Activated CD4-positive, alpha-beta T cell treated with anti-CD3 and anti-CD28 coated beads for 36 hours (primary cell): Measurements from ENCODE around the gene FLCN. TPM values are rescaled to one million over a fixed set of nuclear protein-coding genes. Genes with fewer than 3 reads are reported as not detected.
"Not testable (repeated sequence)": the region's sequence is repeated elsewhere in the genome, so short reads cannot be mapped to it uniquely, and the experiment has no call there.

Source experiments
- ATAC-seq: fragments of 200-7000 bp; cut with Tn5 transposase; one replicate; pipeline ENCODE4 v1.10.0; 2021; ENCODE audit warnings: mild to moderate bottlenecking, moderate library complexity
- CTCF ChIA-PET: fragments of 350-600 bp; sonication (Branson Sonifier 250); formaldehyde crosslinking; loops from one replicate; lab custom pipeline; 2021; ENCODE audit warnings: antibody characterized with exemption; lab: Charles Lee
- POLR2A ChIA-PET: fragments of 350-600 bp; sonication (Branson Sonifier 250); formaldehyde crosslinking; loops from one replicate; lab custom pipeline; 2021; ENCODE audit warnings: antibody characterized with exemption, inconsistent platforms; lab: Charles Lee
- DNase-seq: peaks from one replicate; pipeline ENCODE4 v3.0.0-alpha.2; 2020
- H3K27ac Mint-ChIP-seq: one replicate; pipeline ENCODE4 v1.8.0; 2021; ENCODE audit warnings: mixed read lengths
- H3K27me3 Mint-ChIP-seq: one replicate; pipeline ENCODE4 v1.8.0; 2021; ENCODE audit warnings: mixed read lengths
- H3K36me3 Mint-ChIP-seq: one replicate; pipeline ENCODE4 v1.8.0; 2021; ENCODE audit warnings: low read depth, mixed read lengths
- H3K4me1 Mint-ChIP-seq: one replicate; pipeline ENCODE4 v1.8.0; 2021; ENCODE audit warnings: mixed read lengths
- H3K4me3 Mint-ChIP-seq: one replicate; pipeline ENCODE4 v1.8.0; 2021; ENCODE audit warnings: mild to moderate bottlenecking, moderate library complexity, mixed read lengths
- H3K9me3 Mint-ChIP-seq: one replicate; pipeline ENCODE4 v1.8.0; 2021; ENCODE audit warnings: low read depth, mixed read lengths
- intact Hi-C, 2 experiments: fragments of 100-400 bp; cut with DNase I in 1 of 2; cut with micrococcal nuclease in 1 of 2; formaldehyde crosslinking; loops; one replicate each; pipeline versions ENCODE4 v1.14.2 to v1.15.1; 2022 to 2024; cut with DNase I, micrococcal nuclease
- total RNA-seq, 2 experiments: library from RNA; stranded (reverse); gene quantifications; one replicate each; pipeline ENCODE4 v1.2.3, GENCODE V29; 2021

The FLCN gene
- total RNA-seq, 2 experiments from 2014 or later, result 12.3 to 18.8 TPM

- peaks cover 18% of the 10 kb centered on the region for H3K36me3 Mint-ChIP-seq
- H3K4me1 Mint-ChIP-seq, result peaks cover 7% of the 10 kb centered on the region
- CTCF ChIA-PET, result interaction anchor here (1.0 kb wide), 1 partner anchor 14 kb away, joined by 3 read pairs; no protein-coding TSS in a partner anchor
- ATAC-seq (no peak), DNase-seq (no peak)
- no peaks in the 10 kb centered on the region for H3K27me3 Mint-ChIP-seq
- no peaks in the 10 kb centered on the region for H3K9me3 Mint-ChIP-seq
- no peak overlapping the region for H3K4me3 Mint-ChIP-seq
- H3K27ac Mint-ChIP-seq, result peak overlapping the region; percentile 14
- intact Hi-C loops, result no loop called here
- POLR2A ChIA-PET, result no interaction called here
Observed at GRCh38 chr17:17198281-17198680, 38.7 kb downstream of the FLCN start.

- intact Hi-C loops, result no loop called here
- no peak overlapping the region for H3K4me3 Mint-ChIP-seq
- peaks cover 6% of the 10 kb centered on the region for H3K4me1 Mint-ChIP-seq
- DNase-seq (no peak), ATAC-seq (no peak)
- ChIA-PET CTCF (interaction anchor here (0.8 kb wide), 2 partner anchors 11 to 55 kb away, joined by 3 to 4 read pairs; no protein-coding TSS in a partner anchor), POLR2A (interaction anchor here (0.7 to 1.5 kb wide), 2 partner anchors 12 to 26 kb away, joined by 4 to 7 read pairs; no protein-coding TSS in a partner anchor)
- peaks cover 8% of the 10 kb centered on the region for H3K36me3 Mint-ChIP-seq
- H3K27ac Mint-ChIP-seq, result no peak overlapping the region
- no peaks in the 10 kb centered on the region for H3K9me3 Mint-ChIP-seq
- no peaks in the 10 kb centered on the region for H3K27me3 Mint-ChIP-seq
Observed at GRCh38 chr17:17196776-17197175, 40.2 kb downstream of the FLCN start.

GRCh38 chr17:17195466-17195865, 41.5 kb downstream of the FLCN start:
- H3K4me1 Mint-ChIP-seq, intact Hi-C loops, ATAC-seq, CTCF ChIA-PET, POLR2A ChIA-PET, H3K27ac Mint-ChIP-seq, DNase-seq, H3K9me3 Mint-ChIP-seq, H3K27me3 Mint-ChIP-seq, H3K36me3 Mint-ChIP-seq, H3K4me3 Mint-ChIP-seq: not testable (repeated sequence)

- Mint-ChIP-seq H3K4me3 (no peak overlapping the region), H3K36me3 (no peaks in the 10 kb centered on the region), H3K27me3 (no peaks in the 10 kb centered on the region), H3K4me1 (peaks cover 4% of the 10 kb centered on the region), H3K27ac (no peak overlapping the region), H3K9me3 (no peaks in the 10 kb centered on the region)
- intact Hi-C loops, result no loop called here
- POLR2A ChIA-PET, result no interaction called here
- no peak for ATAC-seq
- DNase-seq, result no peak
- CTCF ChIA-PET, result interaction anchor here (0.9 to 1.4 kb wide), 5 partner anchors 9 to 51 kb away, joined by 3 to 5 read pairs (median 3); no protein-coding TSS in a partner anchor
Observed at GRCh38 chr17:17191961-17192381, 45.0 kb downstream of the FLCN start.

DNA sequence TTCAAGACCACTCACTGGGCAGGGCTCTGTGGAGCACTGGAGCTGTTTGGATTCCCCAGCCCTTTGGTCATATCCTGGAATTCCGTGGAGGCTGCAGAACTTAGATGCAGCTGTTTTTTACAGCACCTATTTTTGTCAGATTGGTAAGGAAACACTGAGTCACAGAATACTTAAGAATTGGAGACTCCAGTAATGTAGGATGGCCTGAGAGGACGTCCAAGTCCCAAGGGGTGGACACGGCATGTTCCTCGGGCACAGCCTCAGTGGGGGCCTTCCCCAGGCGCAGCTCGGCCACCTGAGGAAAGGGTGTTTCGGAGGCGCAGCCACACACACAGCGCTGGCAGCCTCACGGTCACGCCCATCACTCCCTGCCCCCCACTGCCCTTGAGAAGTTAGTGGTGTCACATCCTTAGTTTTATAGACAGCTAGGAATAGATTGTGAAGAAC, 45.6 kb downstream of the FLCN start:
- DNase-seq (no peak), ATAC-seq (no peak)
- H3K4me3 Mint-ChIP-seq, result no peak overlapping the region
- CTCF ChIA-PET, result interaction anchor here (0.7 to 1.4 kb wide), 4 partner anchors 10 to 50 kb away, joined by 3 read pairs; no protein-coding TSS in a partner anchor
- intact Hi-C loops, result no loop called here
- H3K27me3 Mint-ChIP-seq, result no peaks in the 10 kb centered on the region
- H3K36me3 Mint-ChIP-seq, result no peaks in the 10 kb centered on the region
- H3K4me1 Mint-ChIP-seq, result peaks cover 8% of the 10 kb centered on the region
- POLR2A ChIA-PET, result no interaction called here
- no peak overlapping the region for H3K27ac Mint-ChIP-seq
- no peaks in the 10 kb centered on the region for H3K9me3 Mint-ChIP-seq

DNA sequence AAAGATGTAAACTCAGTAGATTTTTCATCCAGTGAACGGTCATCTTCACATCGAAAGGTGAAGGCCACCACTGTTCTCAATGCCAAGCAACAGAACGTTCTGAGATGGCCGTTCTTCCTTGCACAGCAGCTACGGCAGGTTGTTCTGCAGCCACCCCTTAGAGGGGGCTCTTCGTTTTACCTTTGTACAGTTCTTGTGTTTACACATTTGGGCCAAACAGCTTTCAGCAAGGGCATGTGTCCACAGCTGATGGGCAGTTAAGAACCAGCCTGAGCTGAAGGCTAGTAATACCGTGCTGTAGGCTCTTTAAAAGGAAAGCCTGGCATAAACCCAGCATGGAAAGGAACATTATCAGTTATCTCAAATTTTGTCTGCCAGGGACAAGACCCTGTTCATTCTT, 46.8 kb downstream of the FLCN start:
- peaks cover 5% of the 10 kb centered on the region for H3K36me3 Mint-ChIP-seq
- no peak for DNase-seq
- H3K27me3 Mint-ChIP-seq, result no peaks in the 10 kb centered on the region
- POLR2A ChIA-PET, result interaction anchor here (0.5 kb wide), 1 partner anchor 357 kb away, joined by 3 read pairs; no protein-coding TSS in a partner anchor
- H3K4me3 Mint-ChIP-seq, result no peak overlapping the region
- intact Hi-C loops, result no loop called here
- no peak overlapping the region for H3K27ac Mint-ChIP-seq
- CTCF ChIA-PET, result interaction anchor here (0.6 kb wide), 1 partner anchor 83 kb away, joined by 3 read pairs; no protein-coding TSS in a partner anchor
- H3K9me3 Mint-ChIP-seq, result no peaks in the 10 kb centered on the region
- ATAC-seq, result no peak
- peaks cover 19% of the 10 kb centered on the region for H3K4me1 Mint-ChIP-seq

- POLR2A ChIA-PET, result interaction anchor here (0.7 kb wide), 2 partner anchors 25 to 66 kb away, joined by 3 to 7 read pairs; no protein-coding TSS in a partner anchor
- Mint-ChIP-seq H3K27me3 (no peaks in the 10 kb centered on the region), H3K4me3 (no peak overlapping the region), H3K36me3 (peaks cover 8% of the 10 kb centered on the region), H3K27ac (no peak overlapping the region), H3K9me3 (no peaks in the 10 kb centered on the region), H3K4me1 (peaks cover 26% of the 10 kb centered on the region)
- DNase-seq (no peak), ATAC-seq (no peak)
- intact Hi-C loops, result no loop called here
- CTCF ChIA-PET, result interaction anchor here (0.8 kb wide), 2 partner anchors 80 to 122 kb away, joined by 3 to 5 read pairs; no protein-coding TSS in a partner anchor
Observed at GRCh38 chr17:17189559-17189958, 47.4 kb downstream of the FLCN start.

DNA sequence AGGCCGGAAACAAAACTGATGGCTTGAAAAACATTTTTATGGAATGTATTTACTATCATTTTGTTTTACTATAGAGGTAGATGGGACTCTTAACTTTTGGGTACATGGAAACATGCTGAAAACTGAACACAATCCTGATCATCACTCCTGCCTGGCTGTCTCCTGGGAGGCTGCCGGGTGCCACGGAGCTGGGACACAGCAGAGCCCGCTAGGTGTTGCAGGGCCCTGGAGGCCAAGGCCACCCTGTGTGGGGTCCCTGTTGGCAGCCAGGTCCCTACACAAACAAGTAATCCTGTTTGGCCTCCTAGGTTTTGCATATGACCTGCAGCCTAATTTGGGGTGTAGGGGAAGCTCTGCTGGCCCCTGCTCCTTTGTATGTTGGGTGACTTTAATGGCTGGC, 48.4 kb downstream of the FLCN start:
- ChIA-PET CTCF (interaction anchor here (0.6 to 0.8 kb wide), 2 partner anchors 123 to 872 kb away, joined by 3 read pairs; no protein-coding TSS in a partner anchor), POLR2A (no interaction called here)
- Mint-ChIP-seq H3K4me3 (no peak overlapping the region), H3K4me1 (peaks cover 36% of the 10 kb centered on the region), H3K36me3 (peaks cover 13% of the 10 kb centered on the region), H3K27ac (no peak overlapping the region), H3K9me3 (no peaks in the 10 kb centered on the region), H3K27me3 (no peaks in the 10 kb centered on the region)
- ATAC-seq (no peak), DNase-seq (no peak)
- intact Hi-C loops, result no loop called here

GRCh38 chr17:17186551-17187505, 50.1 kb downstream of the FLCN start:
- Mint-ChIP-seq H3K36me3 (peaks cover 18% of the 10 kb centered on the region), H3K27me3 (no peaks in the 10 kb centered on the region), H3K9me3 (no peaks in the 10 kb centered on the region), H3K27ac (peak overlapping the region; percentile 83), H3K4me3 (no peak overlapping the region), H3K4me1 (peaks cover 52% of the 10 kb centered on the region)
- intact Hi-C loops, result no loop called here
- DNase-seq (no peak), ATAC-seq (no peak)
- ChIA-PET CTCF (interaction anchor here (0.5 kb wide), 1 partner anchor 8 kb away, joined by 5 read pairs; no protein-coding TSS in a partner anchor), POLR2A (no interaction called here)

- ATAC-seq, result peak; percentile 75
- intact Hi-C loops, result no loop called here
- CTCF ChIA-PET, result interaction anchor here (1.1 kb wide), 1 partner anchor 12 kb away, joined by 3 read pairs; no protein-coding TSS in a partner anchor
- no peaks in the 10 kb centered on the region for H3K9me3 Mint-ChIP-seq
- peaks cover 58% of the 10 kb centered on the region for H3K4me1 Mint-ChIP-seq
- H3K27ac Mint-ChIP-seq, result peak overlapping the region; percentile 83
- POLR2A ChIA-PET, result no interaction called here
- peaks cover 23% of the 10 kb centered on the region for H3K36me3 Mint-ChIP-seq
- no peak overlapping the region for H3K4me3 Mint-ChIP-seq
- H3K27me3 Mint-ChIP-seq, result no peaks in the 10 kb centered on the region
- peak; percentile 83 for DNase-seq
Observed at GRCh38 chr17:17186051-17186450, 50.9 kb downstream of the FLCN start.
